HL-60 (cell line): ENCODE measurements around the gene CNGA1.

ENCODE experiments used
- GABPA ChIP-seq: IDR thresholded peaks from 2 replicates; pipeline ENCODE4 v1.6.1; 2012; ENCODE audit warnings: low read depth
- POLR2AphosphoS5 ChIP-seq: IDR thresholded peaks from 2 replicates; pipeline ENCODE4 v1.6.1; 2012; ENCODE audit warnings: low read depth
- SPI1 ChIP-seq: IDR thresholded peaks from 2 replicates; pipeline ENCODE4 v1.6.1; 2012; ENCODE audit warnings: low read depth, mild to moderate bottlenecking, borderline replicate concordance
- TF ChIP-seq, protein P1 (sequence below): IDR thresholded peaks from one replicate; pipeline ENCODE4 v1.5.1; 2011; ENCODE audit warnings: low read length, control low read depth, inconsistent platforms; ENCODE audit not compliant: insufficient read depth
- TF ChIP-seq, protein P2 (sequence below): IDR thresholded peaks from 2 replicates; pipeline ENCODE4 v1.6.1; 2012; ENCODE audit warnings: low read depth; ENCODE audit not compliant: insufficient replicate concordance

DNA sequence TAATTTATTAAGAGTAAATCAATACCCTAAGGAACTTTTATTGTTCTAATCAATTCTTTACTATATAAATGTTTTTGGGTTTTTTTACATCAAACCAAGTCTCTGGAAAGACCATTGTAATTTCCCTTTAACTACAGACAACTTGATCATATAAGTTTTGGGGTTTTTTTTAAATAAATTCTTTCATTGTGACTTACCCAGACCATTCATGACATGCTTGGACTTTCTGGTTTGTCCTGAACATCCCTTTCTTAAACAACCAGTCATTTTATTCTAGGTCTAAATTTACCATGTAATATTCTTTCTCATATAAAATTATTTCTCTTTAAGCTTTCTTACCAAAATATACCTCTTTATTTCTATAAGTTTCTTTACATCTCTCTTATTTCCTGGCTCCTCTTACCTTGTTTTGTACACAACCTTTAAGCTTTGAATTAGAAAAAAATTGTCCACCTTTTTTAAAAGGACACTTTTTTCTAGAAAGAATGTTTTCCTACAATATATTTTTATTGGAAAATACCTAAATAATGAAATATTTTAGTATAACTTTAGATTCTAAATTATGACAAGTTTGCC, 8.4 kb downstream of the CNGA1 start:
- TF ChIP-seq, protein P1, sequence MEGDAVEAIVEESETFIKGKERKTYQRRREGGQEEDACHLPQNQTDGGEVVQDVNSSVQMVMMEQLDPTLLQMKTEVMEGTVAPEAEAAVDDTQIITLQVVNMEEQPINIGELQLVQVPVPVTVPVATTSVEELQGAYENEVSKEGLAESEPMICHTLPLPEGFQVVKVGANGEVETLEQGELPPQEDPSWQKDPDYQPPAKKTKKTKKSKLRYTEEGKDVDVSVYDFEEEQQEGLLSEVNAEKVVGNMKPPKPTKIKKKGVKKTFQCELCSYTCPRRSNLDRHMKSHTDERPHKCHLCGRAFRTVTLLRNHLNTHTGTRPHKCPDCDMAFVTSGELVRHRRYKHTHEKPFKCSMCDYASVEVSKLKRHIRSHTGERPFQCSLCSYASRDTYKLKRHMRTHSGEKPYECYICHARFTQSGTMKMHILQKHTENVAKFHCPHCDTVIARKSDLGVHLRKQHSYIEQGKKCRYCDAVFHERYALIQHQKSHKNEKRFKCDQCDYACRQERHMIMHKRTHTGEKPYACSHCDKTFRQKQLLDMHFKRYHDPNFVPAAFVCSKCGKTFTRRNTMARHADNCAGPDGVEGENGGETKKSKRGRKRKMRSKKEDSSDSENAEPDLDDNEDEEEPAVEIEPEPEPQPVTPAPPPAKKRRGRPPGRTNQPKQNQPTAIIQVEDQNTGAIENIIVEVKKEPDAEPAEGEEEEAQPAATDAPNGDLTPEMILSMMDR: no peak
- TF ChIP-seq POLR2AphosphoS5: no peak
- TF ChIP-seq, protein P2, sequence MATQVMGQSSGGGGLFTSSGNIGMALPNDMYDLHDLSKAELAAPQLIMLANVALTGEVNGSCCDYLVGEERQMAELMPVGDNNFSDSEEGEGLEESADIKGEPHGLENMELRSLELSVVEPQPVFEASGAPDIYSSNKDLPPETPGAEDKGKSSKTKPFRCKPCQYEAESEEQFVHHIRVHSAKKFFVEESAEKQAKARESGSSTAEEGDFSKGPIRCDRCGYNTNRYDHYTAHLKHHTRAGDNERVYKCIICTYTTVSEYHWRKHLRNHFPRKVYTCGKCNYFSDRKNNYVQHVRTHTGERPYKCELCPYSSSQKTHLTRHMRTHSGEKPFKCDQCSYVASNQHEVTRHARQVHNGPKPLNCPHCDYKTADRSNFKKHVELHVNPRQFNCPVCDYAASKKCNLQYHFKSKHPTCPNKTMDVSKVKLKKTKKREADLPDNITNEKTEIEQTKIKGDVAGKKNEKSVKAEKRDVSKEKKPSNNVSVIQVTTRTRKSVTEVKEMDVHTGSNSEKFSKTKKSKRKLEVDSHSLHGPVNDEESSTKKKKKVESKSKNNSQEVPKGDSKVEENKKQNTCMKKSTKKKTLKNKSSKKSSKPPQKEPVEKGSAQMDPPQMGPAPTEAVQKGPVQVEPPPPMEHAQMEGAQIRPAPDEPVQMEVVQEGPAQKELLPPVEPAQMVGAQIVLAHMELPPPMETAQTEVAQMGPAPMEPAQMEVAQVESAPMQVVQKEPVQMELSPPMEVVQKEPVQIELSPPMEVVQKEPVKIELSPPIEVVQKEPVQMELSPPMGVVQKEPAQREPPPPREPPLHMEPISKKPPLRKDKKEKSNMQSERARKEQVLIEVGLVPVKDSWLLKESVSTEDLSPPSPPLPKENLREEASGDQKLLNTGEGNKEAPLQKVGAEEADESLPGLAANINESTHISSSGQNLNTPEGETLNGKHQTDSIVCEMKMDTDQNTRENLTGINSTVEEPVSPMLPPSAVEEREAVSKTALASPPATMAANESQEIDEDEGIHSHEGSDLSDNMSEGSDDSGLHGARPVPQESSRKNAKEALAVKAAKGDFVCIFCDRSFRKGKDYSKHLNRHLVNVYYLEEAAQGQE: no peak
- no peak for TF ChIP-seq SPI1
- no peak for TF ChIP-seq GABPA
